GM19395 (cell line): ENCODE results near the gene TAS2R40.
"Not testable (repeated sequence)": the region's sequence is repeated elsewhere in the genome, so short reads cannot be mapped to it uniquely, and the experiment has no call there.

Experiments
- ATAC-seq: cut with Tn5 transposase; IDR thresholded peaks from one replicate; pipeline ENCODE4 v1.9.1; 2021; ENCODE audit warnings: mild to moderate bottlenecking, moderate library complexity; ENCODE audit not compliant: unreplicated experiment

Gene TAS2R40

GRCh38 chr7:143248761-143249354 lies 27.0 kb downstream of the TAS2R40 start:
- no peak for ATAC-seq

- no peak for ATAC-seq
Measured at GRCh38 chr7:143250199-143250598, 28.4 kb downstream of the TAS2R40 start.

DNA sequence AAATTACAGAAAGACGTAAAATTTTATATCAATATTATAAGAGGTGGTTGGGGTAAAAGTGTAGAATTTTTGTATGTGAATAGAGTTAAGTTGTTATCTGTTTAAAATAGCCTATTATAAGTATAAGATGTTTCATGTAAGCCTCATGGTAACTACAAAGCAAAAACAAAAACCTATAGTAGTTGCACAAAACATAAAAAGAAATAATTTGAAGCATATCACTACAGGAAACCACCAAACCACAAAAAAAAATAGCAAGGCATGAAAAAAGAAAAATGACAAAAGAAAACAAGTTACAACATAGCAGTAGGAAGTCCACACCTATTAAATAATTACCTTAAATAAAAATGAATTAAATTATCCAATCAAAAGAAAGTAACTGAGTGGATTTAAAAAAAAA lies 29.0 kb downstream of the TAS2R40 start:
- ATAC-seq, result no peak

DNA sequence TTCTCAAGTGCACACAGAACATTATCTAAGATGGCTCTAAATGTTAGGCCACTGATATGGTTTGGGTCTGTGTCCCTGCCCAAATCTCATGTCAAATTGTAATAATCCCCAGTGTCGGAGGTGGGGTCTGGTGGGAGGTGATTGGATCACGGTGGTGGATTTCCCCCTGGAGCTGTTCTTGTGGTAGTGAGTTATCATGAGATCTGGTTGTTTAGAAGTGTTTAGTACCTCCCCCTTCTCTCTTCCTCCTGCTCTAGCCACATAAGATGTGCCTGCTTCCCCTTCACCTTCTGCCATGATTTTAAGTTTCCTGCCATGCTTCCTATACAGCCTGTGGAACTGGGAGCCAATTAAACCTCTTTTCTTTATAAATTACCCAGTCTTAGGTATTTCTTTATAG lies 30.2 kb downstream of the TAS2R40 start:
- ATAC-seq, result no peak

GRCh38 chr7:143255564-143255963 lies 33.7 kb downstream of the TAS2R40 start:
- ATAC-seq, result no peak

GRCh38 chr7:143256325-143256724 lies 34.5 kb downstream of the TAS2R40 start:
- ATAC-seq, result no peak

- peak; percentile 87 for ATAC-seq
Measured at GRCh38 chr7:143256932-143257331, 35.1 kb downstream of the TAS2R40 start.

GRCh38 chr7:143257501-143257900 lies 35.7 kb downstream of the TAS2R40 start:
- no peak for ATAC-seq

DNA sequence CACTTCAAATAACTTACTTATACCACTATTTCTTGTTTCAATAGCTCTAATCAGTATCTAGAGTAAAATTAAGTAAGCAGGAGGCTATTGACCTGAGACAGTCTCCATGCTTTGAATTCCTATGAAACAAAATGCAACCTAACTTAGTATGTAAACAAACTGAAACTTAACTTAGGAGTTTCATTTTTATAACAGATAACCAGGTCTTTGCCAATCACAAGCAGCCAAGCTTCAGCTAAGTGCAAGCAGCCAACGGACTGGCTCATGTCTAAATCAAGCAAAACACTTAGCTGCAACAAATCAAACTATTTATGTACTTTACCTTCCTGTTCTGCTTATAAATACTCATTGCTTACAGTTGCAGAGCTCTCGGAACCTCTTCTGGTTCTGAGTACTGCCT lies 37.0 kb downstream of the TAS2R40 start:
- ATAC-seq, result peak; percentile 44

DNA sequence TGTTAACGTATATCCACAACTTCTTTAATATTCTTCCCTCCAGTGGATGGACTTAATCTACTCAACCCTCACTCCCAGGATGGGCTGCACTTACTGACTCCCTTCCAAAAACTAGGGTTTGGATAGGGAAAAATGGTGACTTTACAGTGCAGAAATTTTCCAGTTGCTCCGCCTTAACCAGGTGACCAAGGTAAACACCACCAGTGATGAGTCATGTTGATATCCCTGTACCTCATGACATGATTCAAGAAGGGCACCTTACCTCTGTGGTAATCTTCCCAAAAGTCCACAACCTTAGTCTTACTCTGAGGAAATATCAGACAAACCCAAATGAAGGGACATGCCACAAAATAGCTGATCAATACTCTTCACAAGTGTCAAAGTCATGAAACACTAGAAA lies 37.9 kb downstream of the TAS2R40 start:
- ATAC-seq, result no peak

DNA sequence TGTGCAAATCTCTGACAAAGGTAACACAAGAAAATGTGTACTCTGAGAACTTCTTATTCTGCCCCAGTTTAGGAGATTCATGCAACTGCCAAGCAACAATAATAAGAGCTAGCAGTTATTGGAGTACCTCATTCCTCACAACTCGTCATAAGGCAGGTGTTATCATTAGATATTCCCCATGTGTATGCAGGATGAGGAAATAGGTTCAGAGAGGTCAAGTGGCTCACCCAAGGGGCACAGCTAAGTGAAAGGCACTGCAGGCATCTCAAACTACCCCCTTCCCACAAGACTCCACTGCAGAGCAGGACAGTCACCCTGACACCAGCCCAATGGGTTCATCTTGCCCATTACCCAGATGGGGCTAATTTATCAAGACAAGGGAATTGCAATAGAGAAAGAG lies 40.1 kb downstream of the TAS2R40 start:
- ATAC-seq, result no peak

DNA sequence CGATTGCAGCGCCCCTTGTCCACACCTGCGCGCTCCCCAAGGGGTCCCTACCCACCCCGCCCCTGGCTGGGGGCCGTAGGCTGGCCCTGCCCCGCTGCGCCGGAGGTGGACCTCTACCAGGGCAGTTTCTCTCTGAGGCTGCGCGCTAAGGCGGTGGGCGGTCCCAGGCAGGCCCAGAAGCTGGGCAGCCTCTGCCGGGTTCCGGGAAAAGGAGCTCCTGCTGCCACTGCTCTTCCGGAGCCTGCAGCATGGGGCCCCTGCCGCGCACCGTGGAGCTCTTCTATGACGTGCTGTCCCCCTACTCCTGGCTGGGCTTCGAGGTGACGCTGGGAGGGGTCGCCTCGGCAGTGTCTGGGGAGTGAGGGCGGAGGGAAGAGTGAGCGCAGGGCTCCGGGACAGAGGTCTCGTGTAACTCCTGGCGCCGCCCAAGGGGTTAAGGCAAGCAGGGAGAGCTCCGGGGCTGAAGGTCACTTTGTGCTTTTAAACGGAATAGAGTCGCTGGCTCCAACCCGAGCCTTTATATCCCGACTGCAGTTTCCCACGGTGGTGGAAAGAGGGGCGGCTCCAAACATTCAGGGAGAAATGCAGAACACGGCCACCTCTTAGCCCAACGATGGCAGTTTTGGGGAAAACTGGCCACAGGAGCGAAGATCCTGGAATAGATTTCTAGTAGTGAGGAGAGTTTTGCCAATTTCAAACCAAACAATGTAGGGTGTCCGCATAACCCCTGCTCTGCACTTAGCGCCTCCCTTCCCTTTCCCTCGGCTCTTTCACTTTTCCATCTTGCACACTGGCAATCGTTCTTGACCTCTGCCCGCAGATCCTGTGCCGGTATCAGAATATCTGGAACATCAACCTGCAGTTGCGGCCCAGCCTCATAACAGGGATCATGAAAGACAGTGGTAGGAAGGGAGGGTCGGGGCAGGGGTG lies 41.7 kb downstream of the TAS2R40 start, which contains the start of gene GSTK1:
Gene GSTK1 (plus strand): TSS at position 176 of the 930 bp plus-strand sequence. CDS start 73 bp downstream, at position 249.
- ATAC-seq, result peak; percentile 94

DNA sequence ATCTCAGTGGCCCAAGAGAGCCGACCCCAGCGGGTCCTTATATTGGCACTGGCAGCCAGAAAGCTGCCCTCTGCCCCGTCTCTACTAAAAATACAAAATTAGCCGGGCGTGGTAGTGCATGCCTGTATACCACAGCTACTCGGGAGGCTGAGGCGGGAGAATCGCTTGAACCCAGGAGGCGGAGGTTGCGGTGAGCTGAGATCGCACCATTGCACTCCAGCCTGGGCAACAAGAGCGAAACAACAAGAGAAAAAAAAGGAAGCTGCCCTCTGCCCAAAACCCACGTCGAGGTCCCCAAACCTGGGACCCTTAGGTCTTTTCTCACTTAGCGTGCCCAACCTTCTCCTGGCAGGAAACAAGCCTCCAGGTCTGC lies 42.3 kb downstream of the TAS2R40 start:
- ATAC-seq, result not testable (repeated sequence)

- no peak for ATAC-seq
Measured at GRCh38 chr7:143265017-143265693, 43.3 kb downstream of the TAS2R40 start.

DNA sequence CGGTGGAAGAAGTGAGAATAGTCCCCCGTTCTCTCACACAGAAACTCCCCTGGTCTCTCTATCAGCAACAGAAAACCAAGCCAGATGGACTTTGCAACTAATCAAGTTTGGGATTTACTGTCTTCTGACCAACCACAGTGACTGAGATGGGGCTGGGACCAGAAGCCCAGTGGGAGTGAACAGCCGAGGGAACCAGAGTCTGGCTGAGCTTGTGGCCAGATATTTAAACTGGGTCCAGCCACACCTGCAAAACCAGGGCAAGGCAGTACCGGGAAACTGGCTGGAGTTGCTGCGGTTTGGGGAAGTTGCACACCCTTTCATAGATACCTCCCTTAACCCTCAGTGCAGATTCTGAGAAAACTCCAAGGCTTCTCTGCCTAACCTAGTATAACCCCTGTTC lies 47.4 kb downstream of the TAS2R40 start:
- ATAC-seq, result no peak

DNA sequence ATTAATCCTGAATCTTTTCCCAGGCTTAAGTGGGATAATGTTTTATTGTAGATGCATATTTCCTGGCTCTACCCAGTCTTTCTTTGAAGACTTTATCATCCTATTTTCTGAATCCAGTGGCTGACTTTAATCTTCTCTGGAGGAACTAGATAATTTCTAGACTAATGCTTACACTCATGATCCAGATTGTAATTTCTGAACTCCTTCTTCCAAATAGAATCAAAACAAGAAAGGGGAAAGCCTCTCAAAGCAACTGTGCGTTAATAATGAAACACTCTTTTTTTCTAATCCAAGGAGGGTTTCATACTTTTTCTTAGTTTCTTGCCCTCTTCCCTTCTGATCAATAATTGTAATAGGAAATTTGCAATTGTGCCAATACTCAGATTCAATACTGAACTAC lies 49.4 kb downstream of the TAS2R40 start:
- no peak for ATAC-seq
